ENCODE data around the gene PPP1R1B.

Gene PPP1R1B

GRCh38 chr17:39670746-39671145 lies 44.0 kb downstream of the PPP1R1B start:
- DNase-seq, result no peak

GRCh38 chr17:39671651-39672521 lies 45.1 kb downstream of the PPP1R1B start:
- no peak for DNase-seq

DNA sequence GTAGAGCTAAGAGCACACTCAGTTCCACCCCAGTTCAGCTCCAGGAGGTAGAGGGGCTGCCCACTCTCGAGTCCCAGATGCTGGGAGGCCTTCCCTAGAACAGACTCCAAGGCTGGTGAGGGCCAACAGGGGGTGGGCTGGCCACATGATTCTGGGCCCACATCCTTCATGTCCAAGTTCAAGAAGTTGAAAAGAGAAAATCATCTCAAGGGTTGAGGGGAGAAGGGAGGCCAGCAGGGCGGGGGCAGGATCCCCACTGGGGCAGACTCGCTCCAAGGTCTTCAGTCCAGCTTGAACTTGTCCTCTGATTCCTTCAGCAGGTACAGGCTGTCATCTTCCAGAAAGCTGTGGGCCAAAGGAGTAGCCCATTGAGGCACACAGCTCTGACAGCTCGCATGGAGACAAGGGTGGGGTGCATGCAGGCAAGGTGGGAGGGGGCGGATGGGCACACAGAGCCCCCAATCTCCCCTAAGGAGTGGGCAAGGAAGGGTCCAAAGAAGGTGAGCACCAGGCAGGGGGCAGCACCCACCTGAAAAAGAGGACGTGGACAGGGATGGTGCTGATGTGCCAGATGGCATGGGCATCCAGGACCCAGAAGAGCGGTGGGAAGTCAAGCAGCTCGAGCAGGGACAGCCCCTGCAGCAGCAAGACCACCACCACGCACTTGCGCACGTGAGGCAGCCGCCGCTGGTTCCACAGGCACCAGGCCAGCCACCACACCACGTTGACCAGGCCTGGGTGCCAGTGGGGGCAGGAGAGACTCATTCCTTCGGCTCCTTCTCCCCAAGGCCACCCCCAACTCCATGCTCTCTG lies 46.0 kb downstream of the PPP1R1B start:
- DNase-seq, result no peak

GRCh38 chr17:39673335-39674081 lies 46.8 kb downstream of the PPP1R1B start:
- no peak for DNase-seq

DNA sequence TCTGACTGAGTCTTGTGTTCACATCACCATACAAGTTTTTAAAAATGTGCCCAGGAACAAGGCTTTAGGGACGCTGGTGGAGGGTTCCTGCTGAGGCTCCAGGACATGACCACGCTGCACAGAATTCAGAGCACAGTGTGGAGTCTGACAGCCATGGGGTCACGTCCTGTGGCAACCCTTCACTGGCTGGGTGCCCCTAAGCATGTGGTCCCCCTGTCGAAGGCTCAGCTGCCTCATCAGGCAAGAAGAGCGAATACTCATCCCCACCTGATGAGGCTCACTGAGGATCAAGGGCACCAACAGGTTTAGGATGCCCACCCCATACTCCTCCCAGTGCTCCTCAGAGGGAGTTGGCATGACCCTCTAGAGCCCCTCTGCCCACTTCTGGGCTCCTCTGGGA lies 47.4 kb downstream of the PPP1R1B start:
- DNase-seq, result no peak

DNA sequence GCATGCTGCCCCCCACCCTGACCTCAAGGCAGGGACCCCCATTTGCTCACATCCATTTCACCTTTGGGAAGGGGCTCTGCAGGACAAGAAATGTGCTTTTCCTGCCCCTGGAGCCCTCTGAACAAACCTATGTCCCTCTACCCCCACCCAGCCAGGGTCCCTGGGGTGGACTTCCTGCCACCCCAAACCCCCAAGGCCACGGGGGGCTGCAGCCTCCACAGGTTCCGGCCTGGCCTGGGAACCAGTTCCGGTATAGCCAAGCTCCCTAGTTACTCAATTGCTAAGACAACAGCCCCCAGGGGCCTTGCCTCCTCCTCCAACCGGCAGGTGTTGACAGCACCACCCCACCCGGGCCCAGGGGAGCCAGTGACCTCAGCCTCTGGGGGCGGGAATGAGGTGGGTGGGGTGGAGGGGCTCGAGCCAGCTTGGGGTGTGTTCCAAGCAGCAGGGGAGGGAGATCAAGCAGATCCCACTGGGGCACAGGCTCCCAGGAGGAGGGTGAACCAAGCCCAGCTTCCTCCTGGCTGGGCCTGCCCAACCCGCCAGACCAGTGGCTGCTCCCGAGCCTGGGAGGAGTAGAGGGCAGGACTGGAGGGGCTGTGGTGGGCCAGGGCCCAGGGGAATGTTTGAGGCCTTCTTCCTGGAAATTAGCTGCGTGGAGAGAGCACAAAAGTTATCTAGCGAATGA lies 48.1 kb downstream of the PPP1R1B start:
- no peak for DNase-seq

- no peak for DNase-seq
Observed at GRCh38 chr17:39675390-39676082, 48.8 kb downstream of the PPP1R1B start.

DNA sequence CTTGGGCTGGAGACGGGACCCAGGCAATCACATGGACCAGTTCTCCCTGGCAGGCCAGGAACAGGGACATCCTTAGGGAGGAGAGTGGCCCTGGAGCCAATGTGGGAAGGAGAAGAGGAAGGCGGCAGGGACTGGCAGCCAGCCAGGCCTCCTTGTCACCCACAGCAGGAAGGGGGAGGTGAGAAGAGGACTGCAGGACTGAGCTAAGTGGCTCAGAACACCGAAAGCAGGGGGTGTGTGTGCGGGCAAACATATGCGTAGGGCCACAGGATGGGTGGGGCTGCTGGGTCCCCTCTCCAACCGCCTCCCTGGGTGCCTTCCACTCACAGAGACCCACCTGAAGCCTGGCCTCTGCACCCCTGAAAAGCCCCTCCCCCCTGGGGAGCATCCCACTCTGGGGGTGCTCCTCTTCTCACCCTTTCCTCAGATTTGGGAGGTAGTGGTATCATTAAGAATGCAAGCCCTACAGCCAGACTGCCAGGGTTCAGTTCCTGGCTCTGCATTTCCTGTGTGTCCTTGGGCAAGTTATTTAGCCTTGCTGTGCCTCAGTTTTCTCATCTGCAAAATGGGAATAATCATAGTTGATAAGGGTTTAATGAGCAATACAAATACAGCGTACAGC lies 49.6 kb downstream of the PPP1R1B start:
- no peak for DNase-seq

DNA sequence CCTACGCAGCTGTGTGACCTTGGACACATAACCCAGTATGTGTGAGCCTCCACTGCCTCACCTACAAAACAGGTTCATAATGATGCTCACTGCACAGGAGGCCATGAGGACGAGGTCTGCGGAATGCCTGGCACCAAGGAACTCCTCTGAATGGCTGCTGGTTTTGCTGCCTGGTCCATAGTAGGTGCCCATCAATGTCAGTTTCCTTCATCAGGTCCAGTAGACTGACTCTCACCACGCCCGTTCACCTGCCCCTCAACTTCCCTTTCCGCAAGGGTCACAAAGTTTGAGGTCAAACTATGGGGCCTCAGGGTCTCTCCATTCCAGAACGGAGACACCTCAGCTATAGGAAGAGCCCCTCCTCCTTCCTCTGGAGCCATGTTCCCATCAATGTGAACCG lies 50.3 kb downstream of the PPP1R1B start:
- DNase-seq, result no peak

DNA sequence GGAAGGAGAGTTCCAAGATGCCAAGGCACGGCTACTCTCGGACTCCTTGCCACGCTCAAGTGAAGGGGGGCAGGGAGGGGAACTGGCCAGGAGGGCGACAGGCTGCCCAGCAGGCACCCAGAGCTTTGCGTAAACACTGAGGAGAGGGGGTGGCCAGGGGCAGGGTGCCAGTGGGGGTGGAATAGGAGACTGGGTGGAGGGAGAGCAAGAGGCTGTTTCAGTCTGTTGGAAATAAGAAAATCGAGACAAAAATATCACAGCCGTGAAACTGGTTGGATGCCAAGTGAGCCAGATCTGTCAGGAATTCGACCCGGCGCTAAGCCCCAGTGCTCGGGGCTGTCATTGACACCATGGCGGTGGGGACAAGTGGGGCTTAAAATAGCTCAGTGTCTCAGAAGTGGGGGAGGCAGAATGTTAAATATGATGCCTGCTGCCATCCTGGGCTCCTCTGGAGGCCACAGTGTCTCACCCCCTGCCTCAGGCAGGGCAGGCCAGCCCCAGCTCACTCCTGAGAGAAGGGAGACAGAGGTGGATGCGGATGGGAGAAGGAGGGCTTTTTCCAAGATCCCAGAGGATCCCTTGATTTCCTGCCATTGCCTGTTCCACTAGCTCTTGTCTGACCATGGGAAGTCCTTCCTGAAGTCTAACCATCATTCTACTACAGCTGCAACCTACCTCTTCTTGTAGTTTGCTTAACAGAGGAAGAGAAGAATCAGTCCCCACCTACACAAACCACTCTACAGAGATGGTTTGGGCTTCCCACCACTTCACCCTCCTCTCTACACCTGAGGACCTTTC lies 51.0 kb downstream of the PPP1R1B start:
- DNase-seq, result no peak

GRCh38 chr17:39678340-39679116 lies 51.8 kb downstream of the PPP1R1B start:
- no peak for DNase-seq

DNA sequence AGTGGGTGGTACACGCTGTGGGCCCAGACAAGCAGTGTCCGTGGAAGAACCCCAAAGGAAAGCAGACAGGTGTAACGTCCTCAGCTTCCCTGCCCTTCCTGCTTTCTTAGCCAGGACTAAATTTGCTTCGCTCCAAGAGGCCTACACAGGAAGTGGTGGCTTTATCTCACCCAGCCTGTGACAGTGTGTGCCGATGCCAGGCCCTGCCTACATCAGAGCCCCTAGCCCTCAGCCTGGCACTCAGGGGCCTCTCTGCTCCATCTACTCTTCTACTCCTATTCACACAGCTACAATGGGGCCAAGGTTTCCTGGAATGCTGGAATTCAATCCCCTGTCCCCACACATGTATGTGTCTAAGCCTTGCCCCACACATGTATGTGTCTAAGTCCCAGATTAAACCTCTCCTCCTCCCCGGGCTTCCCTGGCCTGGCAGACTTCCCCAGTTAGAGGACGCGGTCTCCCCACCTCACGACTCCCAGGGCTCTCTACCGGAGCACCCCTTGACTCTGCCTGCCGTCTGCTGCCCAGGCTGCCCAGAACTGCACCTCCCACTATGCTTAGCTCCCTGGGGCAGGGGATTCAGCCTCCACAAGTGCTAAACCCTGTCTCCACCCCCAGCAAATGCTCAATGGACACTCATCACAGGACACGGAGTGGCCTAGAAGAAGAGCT lies 52.9 kb downstream of the PPP1R1B start:
- DNase-seq, result no peak

DNA sequence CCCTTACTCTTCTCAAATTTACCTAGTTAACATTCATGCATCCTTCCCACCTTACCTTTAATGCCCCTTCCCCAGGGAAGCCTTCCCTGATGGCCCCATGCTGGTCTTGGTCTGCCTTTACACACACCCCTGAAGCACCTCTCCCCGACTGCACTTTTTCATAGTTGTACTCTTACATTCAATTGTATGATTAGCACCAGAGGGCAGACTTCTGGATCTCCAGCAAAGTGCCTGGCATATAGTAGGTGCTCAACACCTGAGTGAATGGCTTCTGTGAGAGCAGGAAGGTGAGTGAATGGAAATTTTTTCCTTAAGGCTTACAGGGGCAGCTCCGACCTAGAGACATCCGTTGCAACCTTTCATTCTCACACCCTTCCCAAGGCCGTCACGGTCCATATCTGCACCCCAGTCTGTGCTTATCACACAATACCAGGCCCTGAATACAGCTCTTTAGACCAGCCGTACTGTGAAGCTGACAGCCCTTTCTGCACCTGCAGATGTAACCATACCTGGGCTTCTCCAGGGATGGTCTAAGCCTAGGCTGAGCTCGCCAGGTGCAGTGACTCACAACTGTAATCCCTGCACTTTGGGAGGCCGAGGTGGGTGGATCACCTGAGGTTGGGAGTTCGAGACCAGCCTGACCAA lies 56.7 kb downstream of the PPP1R1B start:
- DNase-seq, result no peak

DNA sequence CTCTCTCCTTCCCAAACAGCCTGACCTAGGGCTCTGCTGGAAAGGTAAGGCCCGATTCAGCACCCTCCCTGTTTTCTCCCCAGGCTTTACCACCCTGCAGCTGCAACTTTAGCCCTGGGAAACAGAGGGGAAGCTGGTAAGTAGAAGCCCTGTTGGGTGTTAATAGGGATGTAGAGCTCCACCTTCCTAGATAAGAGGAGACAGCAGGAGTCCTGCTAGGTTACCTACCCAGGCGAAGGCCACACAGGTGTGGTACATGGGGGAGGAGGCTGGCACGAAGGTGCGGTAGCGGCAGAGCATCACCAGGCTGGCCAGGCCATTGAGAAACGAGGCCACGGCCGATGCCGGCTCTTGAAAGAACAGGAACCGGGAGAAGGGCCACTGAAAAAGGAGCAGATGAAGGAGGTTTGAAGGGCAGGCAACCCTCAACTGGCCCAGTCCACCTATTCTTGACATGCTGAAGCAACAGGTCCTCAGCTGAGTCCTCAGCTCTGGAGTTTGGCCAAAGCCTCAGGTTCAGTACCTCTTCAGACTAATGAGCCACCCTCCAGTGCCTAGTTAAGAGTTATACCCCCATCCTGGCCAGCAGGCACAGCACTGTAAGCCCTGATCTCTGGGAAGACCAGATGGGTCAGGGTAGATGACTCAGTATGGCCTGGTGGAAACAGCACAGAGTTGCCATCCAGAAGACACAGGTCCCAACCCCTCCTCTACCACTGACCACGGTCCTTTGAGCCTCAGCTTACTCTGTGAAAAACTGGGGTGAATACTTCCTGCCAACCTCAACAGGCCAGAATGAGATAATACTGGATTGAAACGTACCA lies 57.8 kb downstream of the PPP1R1B start:
- DNase-seq, result no peak
